ENCODE results near the gene CFAP210. TPM values are rescaled to one million over a fixed set of nuclear protein-coding genes. Genes with fewer than 3 reads are reported as not detected.

Gene CFAP210
- polyA plus RNA-seq, 2 of the 4 experiments (the other 2 are of a cell fraction): 0.31 to 0.35 TPM

DNA sequence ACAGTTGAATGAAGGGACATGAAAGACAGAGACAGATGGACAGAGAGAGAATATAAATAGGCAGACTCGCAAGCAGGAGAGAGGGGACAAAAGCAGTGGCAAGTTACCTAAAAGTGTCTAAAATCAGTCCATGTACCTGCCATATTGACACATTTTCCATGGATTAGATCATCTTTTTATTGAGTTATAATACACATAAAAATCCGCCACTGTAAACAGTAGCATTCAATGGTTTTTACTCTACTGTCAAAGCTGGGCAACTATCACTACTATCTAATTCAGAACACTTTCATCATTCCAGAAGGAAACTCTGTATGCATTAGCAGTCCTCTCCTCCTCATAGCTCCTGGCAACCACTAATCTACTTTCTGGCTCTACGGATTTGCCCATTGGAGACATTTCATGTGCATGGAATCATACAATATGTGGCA is 10.1 kb downstream of the CFAP210 start:
- CTCF ChIA-PET: no interaction called here
- WGBS (ENCODE audit: missing lambda C conversion rate): 57% methylated on average over 3 of the region's 3 CpGs
- FAIRE-seq (no peak), DNase-seq (ENCODE audit: low read depth in 1 of 2, low spot score in 1 of 2) (no peak), ATAC-seq (peak in 1 of 2 experiments; percentile 28; a peak in 1 of 6 replicates)
- Histone ChIP-seq H3K4me1 (no peaks in the 10 kb centered on the region), H3K9me3 (no peaks in the 10 kb centered on the region; the same call in 2 of the 3 replicates), H3K4me2 (no peak overlapping the region), H3K4me3 (no peak overlapping the region), H3K27ac (no peak overlapping the region)
- TF ChIP-seq FOSL2 (IDR thresholded peaks at IDR 0.05) (no peak), FOSL2 (CRISPR knock-in tag; IDR thresholded peaks at IDR 0.05) (no peak), EHMT2 (IDR thresholded peaks at IDR 0.05; ENCODE audit: low read depth) (no peak), TFCP2L1 (CRISPR knock-in tag; IDR thresholded peaks at IDR 0.05) (no peak), RAD21 (conservative IDR thresholded peaks at IDR 0.05 in 1 of 2, IDR thresholded peaks at IDR 0.05 in 1 of 2) (no peak), SMC3 (IDR thresholded peaks at IDR 0.05) (no peak)
- TF ChIP-seq, protein P1, sequence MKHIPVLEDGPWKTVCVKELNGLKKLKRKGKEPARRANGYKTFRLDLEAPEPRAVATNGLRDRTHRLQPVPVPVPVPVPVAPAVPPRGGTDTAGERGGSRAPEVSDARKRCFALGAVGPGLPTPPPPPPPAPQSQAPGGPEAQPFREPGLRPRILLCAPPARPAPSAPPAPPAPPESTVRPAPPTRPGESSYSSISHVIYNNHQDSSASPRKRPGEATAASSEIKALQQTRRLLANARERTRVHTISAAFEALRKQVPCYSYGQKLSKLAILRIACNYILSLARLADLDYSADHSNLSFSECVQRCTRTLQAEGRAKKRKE (CRISPR knock-in tag; IDR thresholded peaks at IDR 0.05; ENCODE audit: low read depth): no peak
- TF ChIP-seq, protein P2, sequence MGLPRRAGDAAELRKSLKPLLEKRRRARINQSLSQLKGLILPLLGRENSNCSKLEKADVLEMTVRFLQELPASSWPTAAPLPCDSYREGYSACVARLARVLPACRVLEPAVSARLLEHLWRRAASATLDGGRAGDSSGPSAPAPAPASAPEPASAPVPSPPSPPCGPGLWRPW (IDR thresholded peaks at IDR 0.05): no peak
- TF ChIP-seq, protein P3, sequence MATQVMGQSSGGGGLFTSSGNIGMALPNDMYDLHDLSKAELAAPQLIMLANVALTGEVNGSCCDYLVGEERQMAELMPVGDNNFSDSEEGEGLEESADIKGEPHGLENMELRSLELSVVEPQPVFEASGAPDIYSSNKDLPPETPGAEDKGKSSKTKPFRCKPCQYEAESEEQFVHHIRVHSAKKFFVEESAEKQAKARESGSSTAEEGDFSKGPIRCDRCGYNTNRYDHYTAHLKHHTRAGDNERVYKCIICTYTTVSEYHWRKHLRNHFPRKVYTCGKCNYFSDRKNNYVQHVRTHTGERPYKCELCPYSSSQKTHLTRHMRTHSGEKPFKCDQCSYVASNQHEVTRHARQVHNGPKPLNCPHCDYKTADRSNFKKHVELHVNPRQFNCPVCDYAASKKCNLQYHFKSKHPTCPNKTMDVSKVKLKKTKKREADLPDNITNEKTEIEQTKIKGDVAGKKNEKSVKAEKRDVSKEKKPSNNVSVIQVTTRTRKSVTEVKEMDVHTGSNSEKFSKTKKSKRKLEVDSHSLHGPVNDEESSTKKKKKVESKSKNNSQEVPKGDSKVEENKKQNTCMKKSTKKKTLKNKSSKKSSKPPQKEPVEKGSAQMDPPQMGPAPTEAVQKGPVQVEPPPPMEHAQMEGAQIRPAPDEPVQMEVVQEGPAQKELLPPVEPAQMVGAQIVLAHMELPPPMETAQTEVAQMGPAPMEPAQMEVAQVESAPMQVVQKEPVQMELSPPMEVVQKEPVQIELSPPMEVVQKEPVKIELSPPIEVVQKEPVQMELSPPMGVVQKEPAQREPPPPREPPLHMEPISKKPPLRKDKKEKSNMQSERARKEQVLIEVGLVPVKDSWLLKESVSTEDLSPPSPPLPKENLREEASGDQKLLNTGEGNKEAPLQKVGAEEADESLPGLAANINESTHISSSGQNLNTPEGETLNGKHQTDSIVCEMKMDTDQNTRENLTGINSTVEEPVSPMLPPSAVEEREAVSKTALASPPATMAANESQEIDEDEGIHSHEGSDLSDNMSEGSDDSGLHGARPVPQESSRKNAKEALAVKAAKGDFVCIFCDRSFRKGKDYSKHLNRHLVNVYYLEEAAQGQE (IDR thresholded peaks at IDR 0.05): no peak
- TF ChIP-seq, protein P4, sequence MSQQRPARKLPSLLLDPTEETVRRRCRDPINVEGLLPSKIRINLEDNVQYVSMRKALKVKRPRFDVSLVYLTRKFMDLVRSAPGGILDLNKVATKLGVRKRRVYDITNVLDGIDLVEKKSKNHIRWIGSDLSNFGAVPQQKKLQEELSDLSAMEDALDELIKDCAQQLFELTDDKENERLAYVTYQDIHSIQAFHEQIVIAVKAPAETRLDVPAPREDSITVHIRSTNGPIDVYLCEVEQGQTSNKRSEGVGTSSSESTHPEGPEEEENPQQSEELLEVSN (IDR thresholded peaks at IDR 0.05; ENCODE audit: borderline replicate concordance, low read depth): no peak
- POLR2A ChIA-PET: no interaction called here

DNA sequence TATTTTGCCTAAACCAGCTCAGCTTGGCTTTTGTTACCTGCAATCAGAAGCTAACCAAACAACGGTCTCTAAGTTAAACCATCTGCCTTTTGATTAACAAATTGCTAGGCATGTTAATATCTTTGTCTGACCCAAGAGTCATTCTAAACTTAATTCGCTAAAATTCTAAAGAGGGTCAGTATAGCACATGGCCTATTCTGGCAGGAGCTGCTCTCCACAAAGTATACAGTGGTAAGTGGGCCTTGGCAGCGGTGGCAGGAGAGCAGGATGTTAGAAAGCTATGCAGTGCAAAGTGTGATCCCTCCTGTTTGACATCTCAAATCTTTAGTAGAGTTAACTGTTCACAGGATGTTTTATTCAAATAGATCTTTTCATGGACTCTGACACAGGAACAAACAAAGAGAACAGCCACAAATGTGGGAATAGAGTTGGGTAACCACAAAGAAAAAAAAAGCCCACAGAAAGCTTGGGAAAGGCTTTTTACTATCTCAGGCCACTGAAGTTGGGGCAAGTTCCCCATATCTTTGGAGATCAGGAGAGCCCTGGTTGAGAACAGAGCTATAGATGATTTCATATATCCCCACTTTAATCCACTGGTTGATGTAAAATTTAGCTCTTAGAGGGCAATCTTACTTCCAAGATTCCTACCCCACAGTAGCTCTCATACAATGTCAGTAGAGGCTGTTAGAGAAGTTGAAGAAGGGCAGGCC is 10.6 kb downstream of the CFAP210 start:
- 78% methylated on average over 3 of the region's 3 CpGs for WGBS (ENCODE audit: missing lambda C conversion rate)
- no peak for TF ChIP-seq MYC (IDR thresholded peaks at IDR 0.05; ENCODE audit: borderline replicate concordance, low read length)
- Histone ChIP-seq H3K4me2 (no peak overlapping the region), H3K4me3 (no peak overlapping the region), H3K4me1 (no peaks in the 10 kb centered on the region), H3K27ac (no peak overlapping the region), H3K9me3 (no peaks in the 10 kb centered on the region)
- POLR2A ChIA-PET: no interaction called here
- CTCF ChIA-PET: interaction anchor here (0.7 kb wide), 1 partner anchor 22 kb away, joined by 3 read pairs; no protein-coding TSS in a partner anchor
- ATAC-seq (peak in 1 of 2 experiments; percentile 55; a peak in 4 of 6 replicates), DNase-seq (ENCODE audit: low read depth in 1 of 2, low spot score in 1 of 2) (no peak), FAIRE-seq (no peak)

DNA sequence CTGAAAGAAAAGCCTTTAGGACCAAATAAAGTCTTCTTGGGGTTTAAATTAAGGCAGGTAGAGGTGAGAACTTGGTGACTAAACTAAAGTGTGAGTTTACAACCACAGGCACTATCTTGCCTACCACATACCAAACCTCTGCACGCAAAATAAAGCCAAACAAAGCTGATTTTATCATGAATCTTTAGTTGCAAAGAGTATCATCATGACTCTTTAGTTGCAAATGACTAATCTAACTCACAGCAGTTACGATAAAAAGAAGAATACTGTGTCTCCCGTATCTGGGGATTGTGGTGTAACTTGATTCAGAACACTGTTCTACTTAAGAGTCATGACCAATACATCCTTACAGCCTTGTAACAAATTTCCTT is 11.2 kb downstream of the CFAP210 start:
- no peak overlapping the region for H3K4me2 ChIP-seq
- H3K4me3 ChIP-seq: no peak overlapping the region
- 46% methylated on average over 3 of the region's 3 CpGs for WGBS (ENCODE audit: missing lambda C conversion rate)
- FAIRE-seq (no peak), DNase-seq (ENCODE audit: low read depth in 1 of 2, low spot score in 1 of 2) (no peak), ATAC-seq (no peak)
- POLR2A ChIA-PET: no interaction called here
- H3K27ac ChIP-seq: no peak overlapping the region
- no peaks in the 10 kb centered on the region for H3K4me1 ChIP-seq
- H3K9me3 ChIP-seq: no peaks in the 10 kb centered on the region
- CTCF ChIA-PET: interaction anchor here (0.7 kb wide), 1 partner anchor 23 kb away, joined by 3 read pairs; no protein-coding TSS in a partner anchor
- TF ChIP-seq RFX5 (IDR thresholded peaks at IDR 0.05): no peak
- TF ChIP-seq PHF8 (IDR thresholded peaks at IDR 0.05; ENCODE audit: borderline replicate concordance, low read depth): no peak
- TF ChIP-seq TFCP2L1 (CRISPR knock-in tag; IDR thresholded peaks at IDR 0.05): no peak
- no peak for TF ChIP-seq EP300 (IDR thresholded peaks at IDR 0.05)
- TF ChIP-seq NFE2L2 (conservative IDR thresholded peaks at IDR 0.05; ENCODE audit: low read length): no peak
- TF ChIP-seq FOSL2 (IDR thresholded peaks at IDR 0.05): no peak
- TF ChIP-seq FOSL2 (CRISPR knock-in tag; IDR thresholded peaks at IDR 0.05): no peak
- no peak for TF ChIP-seq FOXS1 (CRISPR knock-in tag; IDR thresholded peaks at IDR 0.05)
- TF ChIP-seq EHF (CRISPR knock-in tag; IDR thresholded peaks at IDR 0.05): no peak
